ENCODE measurements around the gene SIPA1L3. TPM values are rescaled to one million over a fixed set of nuclear protein-coding genes. Genes with fewer than 3 reads are reported as not detected.

The SIPA1L3 gene
- total and polyA plus RNA-seq, 11 donors = 4.7 to 22.9 (median 8.8) TPM

- DNase-seq (no peak), ATAC-seq (no peak)
- TF ChIP-seq POLR2A (IDR thresholded peaks at IDR 0.05) = no peak
- TF ChIP-seq CTCF (IDR thresholded peaks at IDR 0.05) = no peak
- 89 to 92% (median 92%) methylated on average over 5 of the region's 5 CpGs for WGBS, 4 donors
- Histone ChIP-seq H3K27me3 (no peaks in the 10 kb centered on the region), H3K4me1 (peaks cover 4 to 54% (median 32%) of the 10 kb centered on the region in 12 donors), H3K4me3 (no peak overlapping the region), H3K9me3 (no peaks in the 10 kb centered on the region), H3K27ac (no peak overlapping the region), H3K36me3 (no peaks in the 10 kb centered on the region)
- intact Hi-C loops (cut with DNase I) = loop anchor here in 5 of 10 donors (5.0 to 10.0 kb wide), 3 partner anchors 94 to 96 kb away; partner anchors contain the start of genes SIPA1L3 (in 4 of the 5) and WDR87 (in 4 of the 5)
These were observed 94.3 kb downstream of the SIPA1L3 start for GRCh38 chr19:38001158-38001781.

DNA sequence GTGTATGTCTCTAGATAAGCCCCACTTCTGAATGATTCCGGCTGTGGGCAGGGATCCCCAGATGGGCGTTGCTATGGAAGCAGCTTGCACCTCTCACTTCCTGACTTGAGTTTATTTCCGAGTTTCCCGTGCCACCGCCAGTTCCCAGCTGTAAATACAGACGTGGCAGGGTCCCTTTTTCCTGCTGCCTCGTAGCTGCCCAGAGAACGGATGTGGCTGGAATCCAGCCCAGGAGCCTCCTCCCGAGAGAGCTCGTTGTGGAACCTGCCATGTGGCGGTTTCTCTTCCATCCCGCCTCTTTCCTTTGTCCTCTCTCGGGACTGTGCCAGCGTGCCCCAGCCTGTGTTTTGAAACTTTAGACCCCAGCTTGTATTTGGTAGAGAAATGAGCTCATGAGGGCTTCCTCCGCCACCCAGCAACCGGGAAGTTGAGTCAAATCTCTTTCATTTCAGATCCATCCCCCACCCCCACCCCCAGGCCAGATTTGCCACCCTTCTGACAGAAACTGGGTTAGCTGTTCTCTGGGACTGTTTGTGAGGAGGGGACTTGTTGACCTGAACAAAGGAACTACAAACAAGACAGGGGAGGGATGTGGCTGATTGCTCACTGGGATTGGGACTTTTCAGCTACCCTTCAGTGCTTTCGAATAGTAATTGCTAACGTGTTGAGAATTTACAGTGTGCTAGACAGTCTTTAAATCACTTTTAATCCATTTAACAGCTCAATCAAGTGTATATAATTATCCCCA lies 96.6 kb downstream of the SIPA1L3 start:
- TF ChIP-seq POLR2A (IDR thresholded peaks at IDR 0.05) = no peak
- TF ChIP-seq CTCF (IDR thresholded peaks at IDR 0.05) = no peak
- peak in 3 of 4 donors; percentile 19 to 49 (median 33) for ATAC-seq
- peak overlapping the region; percentile 53 to 93 (median 77) for H3K27ac ChIP-seq
- 3 to 9% (median 6%) methylated on average over 18 of the region's 18 CpGs for WGBS, 4 donors
- H3K27me3 ChIP-seq = no peaks in the 10 kb centered on the region
- intact Hi-C loops (cut with DNase I) = loop anchor here in 5 of 10 donors (5.0 to 10.0 kb wide), 3 partner anchors 91 to 99 kb away; partner anchors contain the start of genes SIPA1L3 (in 4 of the 5) and WDR87 (in 4 of the 5)
- peaks cover 4 to 49% (median 28%) of the 10 kb centered on the region in 12 donors for H3K4me1 ChIP-seq
- DNase-seq = peak; percentile 71 to 84 (median 74)
- H3K36me3 ChIP-seq = no peaks in the 10 kb centered on the region
- H3K4me3 ChIP-seq = peak overlapping the region in 11 of 12 donors; percentile 2 to 58 (median 50)
- H3K9me3 ChIP-seq = no peaks in the 10 kb centered on the region

GRCh38 chr19:38004186-38004520 lies 97.1 kb downstream of the SIPA1L3 start:
- peaks cover 4 to 46% (median 27%) of the 10 kb centered on the region in 12 donors for H3K4me1 ChIP-seq
- H3K27me3 ChIP-seq = no peaks in the 10 kb centered on the region
- TF ChIP-seq CTCF (IDR thresholded peaks at IDR 0.05) = no peak
- no peak for TF ChIP-seq POLR2A (IDR thresholded peaks at IDR 0.05)
- peak overlapping the region; percentile 53 to 93 (median 77) for H3K27ac ChIP-seq
- H3K36me3 ChIP-seq = no peaks in the 10 kb centered on the region
- DNase-seq (no peak), ATAC-seq (peak in 1 of 4 donors; percentile 10)
- H3K9me3 ChIP-seq = no peaks in the 10 kb centered on the region
- intact Hi-C loops (cut with DNase I) = loop anchor here in 5 of 10 donors (5.0 to 10.0 kb wide), 3 partner anchors 91 to 99 kb away; partner anchors contain the start of genes SIPA1L3 (in 4 of the 5) and WDR87 (in 4 of the 5)
- WGBS, 4 donors = 36 to 50% (median 43%) methylated on average over 3 of the region's 3 CpGs
- peak overlapping the region in 11 of 12 donors; percentile 2 to 58 (median 50) for H3K4me3 ChIP-seq

Measured in heart left ventricle (tissue), 16 donors.